Measurements from ENCODE around the gene TXNRD3. TPM values are rescaled to one million over a fixed set of nuclear protein-coding genes. Genes with fewer than 3 reads are reported as not detected.

TXNRD3 gene
- total and polyA plus RNA-seq, 12 donors: 2.1 to 7.8 (median 5.4) TPM

- no peak for TF ChIP-seq CTCF (IDR thresholded peaks at IDR 0.05)
- intact Hi-C loops (cut with DNase I): no loop called here
- ATAC-seq (no peak), DNase-seq (no peak)
- 79 to 84% methylated on average over 2 of the region's 2 CpGs for WGBS, 2 donors
- Histone ChIP-seq H3K36me3 (peaks cover 0 to 23% (median 0%) of the 10 kb centered on the region in 9 donors), H3K27ac (no peak overlapping the region), H3K27me3 (no peaks in the 10 kb centered on the region), H3K4me1 (peaks cover 0 to 17% (median 6%) of the 10 kb centered on the region in 9 donors), H3K4me3 (no peak overlapping the region), H3K9me3 (no peaks in the 10 kb centered on the region)
Measured at GRCh38 chr3:126616931-126617330, 38.0 kb downstream of the TXNRD3 start.

- no peak for TF ChIP-seq CTCF (IDR thresholded peaks at IDR 0.05)
- intact Hi-C loops (cut with DNase I): no loop called here
- Histone ChIP-seq H3K27ac (no peak overlapping the region), H3K4me3 (no peak overlapping the region), H3K27me3 (no peaks in the 10 kb centered on the region), H3K4me1 (no peaks in the 10 kb centered on the region), H3K36me3 (peaks cover 0 to 50% (median 11%) of the 10 kb centered on the region in 9 donors), H3K9me3 (no peaks in the 10 kb centered on the region)
- WGBS, 2 donors: 75 to 86% methylated on average over 2 of the region's 2 CpGs
- DNase-seq (no peak), ATAC-seq (no peak)
Measured at GRCh38 chr3:126613479-126614188, 41.3 kb downstream of the TXNRD3 start.

- intact Hi-C loops (cut with DNase I): no loop called here
- WGBS, 2 donors: 91 to 95% methylated on average over 4 of the region's 4 CpGs
- ATAC-seq (no peak), DNase-seq (no peak)
- peaks cover 0 to 2% (median 0%) of the 10 kb centered on the region in 9 donors for H3K4me1 ChIP-seq
- no peaks in the 10 kb centered on the region for H3K27me3 ChIP-seq
- H3K9me3 ChIP-seq: no peaks in the 10 kb centered on the region
- no peak for TF ChIP-seq CTCF (IDR thresholded peaks at IDR 0.05)
- H3K36me3 ChIP-seq: peaks cover 0 to 60% (median 11%) of the 10 kb centered on the region in 9 donors
- H3K4me3 ChIP-seq: no peak overlapping the region
- H3K27ac ChIP-seq: no peak overlapping the region
Measured at GRCh38 chr3:126612479-126613205, 42.3 kb downstream of the TXNRD3 start.

- TF ChIP-seq CTCF (IDR thresholded peaks at IDR 0.05): no peak
- intact Hi-C loops (cut with DNase I): no loop called here
- DNase-seq: no peak
- H3K36me3 ChIP-seq: peaks cover 0 to 81% (median 11%) of the 10 kb centered on the region in 9 donors
- no peaks in the 10 kb centered on the region for H3K9me3 ChIP-seq
- H3K27me3 ChIP-seq: no peaks in the 10 kb centered on the region
- 97% methylated on average over 2 of the region's 2 CpGs for WGBS, 2 donors
- H3K4me3 ChIP-seq: no peak overlapping the region
- H3K4me1 ChIP-seq: peaks cover 0 to 9% (median 0%) of the 10 kb centered on the region in 9 donors
- H3K27ac ChIP-seq: no peak overlapping the region
- no peak for ATAC-seq
Measured at GRCh38 chr3:126609909-126610308, 45.0 kb downstream of the TXNRD3 start.
